NCI-H2227 treated with DMSO at 0.1 percent for 48 hours (cell line): Measurements from ENCODE around the gene TSSK3.
"Not testable (repeated sequence)": the region's sequence is repeated elsewhere in the genome, so short reads cannot be mapped to it uniquely, and the experiment has no call there.

ENCODE experiments used
- DNase-seq: peaks from one replicate; lab custom pipeline; 2025; lab: John Stamatoyannopoulos, UW

TSSK3 gene

GRCh38 chr1:32338637-32339145 is 23.6 kb upstream of the TSSK3 start:
- no peak for DNase-seq

- no peak for DNase-seq
These were observed 22.9 kb upstream of the TSSK3 start for GRCh38 chr1:32339363-32339978.

DNA sequence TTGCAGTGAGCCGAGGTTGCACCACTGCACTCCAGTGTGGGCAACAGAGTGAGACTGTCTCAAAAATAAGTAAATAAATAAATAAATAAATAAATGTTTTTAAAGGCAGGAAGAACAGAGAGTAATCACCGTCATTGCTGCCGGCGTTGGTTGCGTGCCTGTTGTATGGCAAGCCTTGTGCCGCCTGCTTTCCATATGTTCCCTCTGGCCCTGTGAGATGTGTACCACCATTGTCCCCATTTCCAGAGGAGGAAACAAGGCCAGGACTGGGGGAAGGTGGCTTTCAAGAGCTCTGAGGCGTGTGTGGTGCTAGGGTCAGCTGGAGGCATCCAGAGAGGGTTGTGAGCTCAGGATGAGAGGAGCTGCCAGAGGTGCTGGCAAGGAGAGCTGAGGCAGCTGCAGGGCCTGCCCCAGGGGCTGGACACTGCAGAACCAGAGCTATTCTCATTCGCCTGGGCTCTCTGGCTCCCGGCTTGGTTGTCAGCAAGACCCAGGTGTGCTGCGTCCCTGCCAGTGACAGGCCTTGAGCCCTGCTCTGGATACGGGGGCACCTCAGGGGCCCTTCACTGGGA is 21.1 kb upstream of the TSSK3 start:
- DNase-seq, result no peak

GRCh38 chr1:32341971-32342370 is 20.4 kb upstream of the TSSK3 start:
- no peak for DNase-seq

- no peak for DNase-seq
These were observed 19.6 kb upstream of the TSSK3 start for GRCh38 chr1:32342704-32343103.

DNA sequence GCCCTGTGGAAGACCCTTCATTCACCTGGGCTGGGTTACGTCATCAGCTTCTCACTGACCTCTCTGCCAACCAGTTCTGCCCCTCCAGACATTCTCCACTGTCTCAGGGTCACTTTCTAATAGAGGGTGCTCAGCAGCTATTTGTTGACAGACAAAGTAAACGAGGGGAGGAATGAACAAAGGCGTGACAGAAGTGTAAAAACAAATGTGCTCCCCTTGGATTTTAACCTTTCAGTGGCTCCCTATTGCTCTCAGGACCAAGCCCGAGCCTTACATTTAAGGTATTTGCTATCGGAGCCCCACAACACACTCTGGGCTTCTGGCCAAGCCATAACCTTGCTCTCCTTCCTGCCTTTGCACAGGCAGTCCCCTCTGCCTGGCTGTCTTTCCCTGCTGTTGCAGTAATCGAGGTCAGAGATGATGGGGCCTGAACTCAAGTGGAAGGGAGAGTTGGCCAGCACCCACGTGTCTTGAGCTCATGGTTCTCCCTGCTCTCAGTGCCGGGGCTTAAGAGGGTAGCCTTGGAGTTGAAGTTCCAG is 17.0 kb upstream of the TSSK3 start:
- DNase-seq, result no peak

GRCh38 chr1:32346532-32347157 is 15.7 kb upstream of the TSSK3 start:
- no peak for DNase-seq

- DNase-seq, result no peak
These were observed 13.1 kb upstream of the TSSK3 start for GRCh38 chr1:32349211-32349708.

DNA sequence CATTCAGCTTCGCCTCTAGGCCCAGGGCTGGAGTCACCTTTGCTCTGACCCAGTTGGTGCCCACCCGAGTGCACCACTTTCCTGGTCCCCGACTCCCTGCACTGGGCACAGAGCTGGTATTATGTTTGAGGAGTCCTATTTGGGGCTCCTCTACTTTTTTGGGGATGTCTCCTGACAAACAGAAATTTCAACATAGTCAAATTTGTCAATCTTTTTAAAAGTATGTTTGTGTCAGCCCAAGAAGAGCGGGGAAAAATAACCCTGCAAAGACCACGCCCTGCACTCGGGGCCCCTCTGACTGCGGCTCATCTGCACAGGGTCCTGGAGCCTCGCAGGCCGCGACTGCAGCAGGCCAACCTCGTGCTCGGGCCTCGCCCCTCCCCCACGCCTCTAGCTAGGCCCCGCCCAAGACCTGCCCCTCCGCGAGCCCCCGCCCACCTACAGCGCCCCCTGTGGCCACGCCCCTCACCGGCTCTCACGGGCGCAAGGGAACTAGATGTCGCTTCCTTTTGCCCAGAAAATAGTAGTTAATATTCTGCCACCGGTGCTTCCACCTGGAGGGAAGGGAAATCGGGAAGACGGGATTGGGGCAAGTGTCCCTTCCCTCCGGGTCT is 11.4 kb upstream of the TSSK3 start:
- no peak for DNase-seq

GRCh38 chr1:32351399-32352238 is 10.7 kb upstream of the TSSK3 start:
- DNase-seq, result peak; percentile 95

- no peak for DNase-seq
These were observed 10.0 kb upstream of the TSSK3 start for GRCh38 chr1:32352239-32352745.

DNA sequence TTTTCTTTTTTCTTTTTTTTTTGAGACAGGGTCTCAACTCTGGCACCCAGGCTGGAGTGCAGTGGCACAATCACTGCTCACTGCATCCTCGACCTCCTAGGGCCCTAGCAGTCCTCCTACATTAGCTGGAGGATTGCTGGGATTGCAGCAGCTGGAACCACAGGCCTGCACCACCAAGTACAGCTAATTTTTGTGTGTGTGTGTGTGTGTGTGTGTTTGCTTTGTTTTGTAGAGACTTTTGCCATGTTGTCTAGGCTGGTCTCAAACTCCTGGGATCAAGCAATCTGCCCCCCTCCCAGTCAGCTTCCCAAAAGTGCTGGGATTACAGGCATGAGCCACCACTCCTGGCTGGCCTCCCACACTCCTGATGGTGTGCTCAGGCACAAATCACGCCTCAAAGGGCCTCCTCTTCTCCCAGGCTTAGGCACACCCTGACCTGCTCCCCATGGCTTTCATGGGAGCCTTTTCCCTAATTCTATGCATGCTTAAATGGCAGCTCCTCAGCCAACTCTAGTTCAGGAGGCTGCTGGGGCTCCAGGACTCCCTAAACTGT is 9.4 kb upstream of the TSSK3 start:
- no peak for DNase-seq

DNA sequence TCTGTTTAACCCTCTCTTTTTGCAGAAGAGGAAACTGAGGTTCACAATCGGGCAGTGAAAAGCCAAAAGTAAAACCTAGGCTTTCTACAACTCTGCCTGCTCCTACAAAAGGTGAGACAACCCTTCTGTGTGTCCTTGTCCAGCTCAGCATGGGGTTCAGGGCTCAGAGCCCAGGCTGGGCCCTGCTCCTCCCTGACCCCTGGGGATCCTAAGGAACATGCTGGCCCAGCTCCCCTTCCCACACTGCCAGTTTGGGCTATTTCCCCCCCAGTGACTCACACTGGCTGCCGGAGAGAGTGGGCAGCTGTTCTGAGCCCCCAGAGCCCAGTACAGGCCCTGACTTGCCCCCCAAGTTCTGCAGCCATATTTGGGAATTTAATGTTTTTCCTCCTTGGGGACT is 8.9 kb upstream of the TSSK3 start:
- no peak for DNase-seq

DNA sequence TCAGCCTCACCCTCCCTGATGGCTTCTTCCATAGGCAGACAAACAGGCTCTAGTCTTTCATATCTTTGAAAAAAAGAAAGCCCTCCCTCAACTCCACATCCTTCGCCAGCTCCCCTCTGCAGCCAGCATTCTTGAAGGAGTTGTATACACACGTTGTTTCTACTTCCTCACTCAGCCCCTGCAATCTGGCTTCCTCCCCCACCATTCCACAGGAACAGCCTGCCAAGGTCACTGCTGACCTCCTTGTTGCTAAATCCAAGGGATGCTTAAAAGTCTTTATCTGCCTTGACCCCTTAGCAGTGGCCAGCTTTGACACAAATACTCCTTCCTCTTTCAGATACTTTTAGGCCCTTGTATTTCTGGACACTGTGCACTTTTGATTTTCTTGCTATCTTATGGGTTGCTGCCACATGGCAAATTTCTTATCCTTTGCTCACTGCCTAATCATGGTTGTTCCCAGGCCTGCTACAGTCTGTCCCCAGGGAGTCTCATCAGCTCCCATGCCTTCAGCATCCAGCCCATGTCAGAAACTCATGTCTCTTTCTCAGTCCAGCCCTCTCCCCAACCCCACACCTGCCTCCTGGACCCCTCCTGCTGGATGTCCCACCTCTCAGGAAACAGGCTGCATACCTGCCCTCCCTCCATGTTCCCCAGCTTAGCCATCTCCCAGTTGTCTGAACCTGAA is 8.3 kb upstream of the TSSK3 start:
- no peak for DNase-seq

- not testable (repeated sequence) for DNase-seq
These were observed 6.6 kb upstream of the TSSK3 start for GRCh38 chr1:32355778-32356177.

DNA sequence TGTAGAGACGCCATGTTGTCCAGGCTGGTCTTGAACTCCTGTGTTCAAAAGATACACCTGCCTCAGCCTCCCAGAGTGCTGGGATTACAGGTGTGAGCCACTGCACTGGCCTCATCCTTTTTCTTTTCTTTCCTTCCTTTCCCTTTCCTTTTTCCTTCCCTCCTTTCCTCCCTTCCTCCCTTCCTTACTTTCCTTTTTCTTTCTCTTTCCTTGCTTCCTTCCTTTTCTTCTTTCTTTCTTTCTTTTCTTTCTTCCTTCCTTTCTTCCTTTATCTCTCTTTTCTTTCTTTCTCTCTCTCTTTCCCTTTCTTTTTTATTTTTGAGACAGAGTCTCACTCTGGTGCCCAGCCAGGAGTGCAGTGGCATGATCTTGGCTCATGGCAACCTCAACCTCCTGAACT is 5.9 kb upstream of the TSSK3 start:
- no peak for DNase-seq

DNA sequence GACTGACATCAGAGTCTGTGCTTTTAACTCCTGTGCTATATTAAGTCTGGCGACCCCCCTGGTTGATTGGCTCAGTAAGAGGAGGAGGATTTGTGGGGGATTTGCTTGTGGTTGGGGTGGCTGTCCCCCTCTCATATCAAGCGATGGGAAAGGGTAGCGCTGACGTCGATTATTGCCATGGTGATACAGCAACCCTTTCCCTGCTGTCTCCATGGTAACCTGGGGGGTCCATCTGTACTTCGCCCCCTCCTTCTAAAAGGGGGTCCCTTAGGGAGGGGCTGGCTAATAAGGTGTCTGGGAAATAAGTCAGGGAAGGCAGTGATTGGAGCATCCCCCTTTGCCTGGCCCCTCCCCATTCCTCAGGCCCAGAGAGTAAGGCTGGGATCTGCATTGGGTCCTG is 4.7 kb upstream of the TSSK3 start:
- no peak for DNase-seq

DNA sequence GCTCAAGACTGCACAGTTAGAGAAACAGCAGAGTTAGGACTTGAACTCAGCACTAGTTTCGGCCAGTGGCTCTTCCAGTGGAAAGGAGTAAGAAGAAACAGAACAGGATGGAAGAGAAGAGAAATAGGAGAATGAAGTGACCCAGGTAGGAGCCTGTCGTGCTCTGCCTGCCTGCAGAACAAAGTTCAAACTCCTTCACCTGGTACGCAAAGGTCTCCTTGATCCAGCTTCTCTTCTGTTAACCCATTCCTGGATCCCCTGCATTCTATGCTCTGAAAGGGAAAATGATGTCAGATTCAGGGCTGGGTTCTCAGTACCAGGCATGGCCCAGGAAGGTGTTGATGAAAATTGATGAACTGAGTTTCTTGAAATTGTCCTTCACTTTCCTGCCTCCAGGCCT is 3.9 kb upstream of the TSSK3 start:
- no peak for DNase-seq

- no peak for DNase-seq
These were observed 1.0 kb upstream of the TSSK3 start for GRCh38 chr1:32361308-32361673.

GRCh38 chr1:32361674-32362473 is 465 bp upstream of the TSSK3 start:
- DNase-seq, result no peak
